HG02870 (cell line): ENCODE data around the gene DIDO1.

Experiments used
- ATAC-seq: cut with Tn5 transposase; IDR thresholded peaks from one replicate; pipeline ENCODE4 v1.9.1; 2021; ENCODE audit warnings: mild to moderate bottlenecking, moderate library complexity; ENCODE audit not compliant: unreplicated experiment

DIDO1 gene

GRCh38 chr20:62838128-62838891 lies 88.0 kb downstream of the DIDO1 start:
- ATAC-seq, result no peak

GRCh38 chr20:62837790-62838127 lies 88.5 kb downstream of the DIDO1 start:
- ATAC-seq, result no peak

GRCh38 chr20:62836967-62837490 lies 89.3 kb downstream of the DIDO1 start:
- no peak for ATAC-seq

GRCh38 chr20:62835931-62836861 lies 90.1 kb downstream of the DIDO1 start:
- ATAC-seq, result no peak

- ATAC-seq, result no peak
Observed at GRCh38 chr20:62834967-62835730, 91.2 kb downstream of the DIDO1 start.

- peak; percentile 67 for ATAC-seq
Observed at GRCh38 chr20:62832951-62833391, 93.3 kb downstream of the DIDO1 start.

- ATAC-seq, result peak; percentile 50
Observed at GRCh38 chr20:62832212-62832922, 93.9 kb downstream of the DIDO1 start.

GRCh38 chr20:62831854-62832211 lies 94.5 kb downstream of the DIDO1 start:
- ATAC-seq, result no peak

GRCh38 chr20:62831361-62831788 lies 94.9 kb downstream of the DIDO1 start:
- ATAC-seq, result no peak

- no peak for ATAC-seq
Observed at GRCh38 chr20:62830821-62831220, 95.5 kb downstream of the DIDO1 start.

GRCh38 chr20:62830251-62830650 lies 96.1 kb downstream of the DIDO1 start:
- no peak for ATAC-seq

- no peak for ATAC-seq
Observed at GRCh38 chr20:62829231-62830230, 96.8 kb downstream of the DIDO1 start.

- no peak for ATAC-seq
Observed at GRCh38 chr20:62828511-62829230, 97.6 kb downstream of the DIDO1 start.

- no peak for ATAC-seq
Observed at GRCh38 chr20:62828051-62828450, 98.3 kb downstream of the DIDO1 start.
